ENCODE measurements around the gene ABRAXAS1.
A peak's percentile ranks its signal among the peaks of the same experiment; 100 is the strongest.
"Not testable (repeated sequence)": the region's sequence is repeated elsewhere in the genome, so short reads cannot be mapped to it uniquely, and the experiment has no call there.

Gene ABRAXAS1

GRCh38 chr4:83484500-83485461 lies at the start of gene ABRAXAS1:
Gene ABRAXAS1 (minus strand): TSS chr4:83485100. CDS start chr4:83485072, 28 bp downstream.
- peak; percentile 96 for DNase-seq

- DNase-seq: no peak
These were observed 42.8 kb upstream of the ABRAXAS1 start for GRCh38 chr4:83527671-83528070.

- DNase-seq: no peak
These were observed 37.3 kb upstream of the ABRAXAS1 start for GRCh38 chr4:83522239-83522638.

GRCh38 chr4:83516042-83516772 lies 31.3 kb upstream of the ABRAXAS1 start:
- DNase-seq: no peak

- no peak for DNase-seq
These were observed 25.5 kb upstream of the ABRAXAS1 start for GRCh38 chr4:83510442-83510841.

GRCh38 chr4:83509156-83509585 lies 24.3 kb upstream of the ABRAXAS1 start:
- DNase-seq: peak; percentile 73

- DNase-seq: no peak
These were observed 20.1 kb upstream of the ABRAXAS1 start for GRCh38 chr4:83504996-83505395.

- no peak for DNase-seq
These were observed 19.6 kb upstream of the ABRAXAS1 start for GRCh38 chr4:83504503-83504902.

GRCh38 chr4:83503974-83504373 lies 19.1 kb upstream of the ABRAXAS1 start:
- no peak for DNase-seq

GRCh38 chr4:83501671-83502070 lies 16.8 kb upstream of the ABRAXAS1 start:
- not testable (repeated sequence) for DNase-seq

GRCh38 chr4:83498187-83498586 lies 13.3 kb upstream of the ABRAXAS1 start:
- no peak for DNase-seq

- DNase-seq: not testable (repeated sequence)
These were observed 11.4 kb upstream of the ABRAXAS1 start for GRCh38 chr4:83496085-83496917.

GRCh38 chr4:83490876-83491450 lies 6.1 kb upstream of the ABRAXAS1 start:
- no peak for DNase-seq

GRCh38 chr4:83489711-83490326 lies 4.9 kb upstream of the ABRAXAS1 start:
- no peak for DNase-seq

- DNase-seq: no peak
These were observed 1.7 kb upstream of the ABRAXAS1 start for GRCh38 chr4:83486457-83487129.

GRCh38 chr4:83473966-83474365 lies 10.9 kb downstream of the ABRAXAS1 start:
- DNase-seq: no peak

GRCh38 chr4:83473423-83473822 lies 11.5 kb downstream of the ABRAXAS1 start:
- no peak for DNase-seq

GRCh38 chr4:83456184-83456501 lies 28.8 kb downstream of the ABRAXAS1 start:
- DNase-seq: no peak

- peak; percentile 93 for DNase-seq
These were observed 29.4 kb downstream of the ABRAXAS1 start, which contains the start of the genes HELQ and MRPS18C for GRCh38 chr4:83455281-83456183. Gene HELQ (minus strand): TSS chr4:83455823. CDS start chr4:83455693, 130 bp downstream. Gene MRPS18C (plus strand): TSS chr4:83456058. CDS start chr4:83456078, 20 bp downstream.

GRCh38 chr4:83454686-83455085 lies 30.2 kb downstream of the ABRAXAS1 start:
- no peak for DNase-seq
